ENCODE results near the gene P3H3.

Gene P3H3

GRCh38 chr12:6827982-6828780, at the start of gene P3H3:
P3H3 (plus strand) TSS chr12:6828407; CDS start chr12:6828441, 34 bp downstream.
- in situ Hi-C loops (cut with MboI; ENCODE audit: low sequenced_read_pairs) = loop anchor here (10.0 kb wide), 1 partner anchor 73 kb away; the partner anchor contains the start of gene MLF2

- in situ Hi-C loops (cut with MboI; ENCODE audit: low sequenced_read_pairs) = no loop called here
These were observed 49.3 kb upstream of the P3H3 start for GRCh38 chr12:6778574-6779550.

DNA sequence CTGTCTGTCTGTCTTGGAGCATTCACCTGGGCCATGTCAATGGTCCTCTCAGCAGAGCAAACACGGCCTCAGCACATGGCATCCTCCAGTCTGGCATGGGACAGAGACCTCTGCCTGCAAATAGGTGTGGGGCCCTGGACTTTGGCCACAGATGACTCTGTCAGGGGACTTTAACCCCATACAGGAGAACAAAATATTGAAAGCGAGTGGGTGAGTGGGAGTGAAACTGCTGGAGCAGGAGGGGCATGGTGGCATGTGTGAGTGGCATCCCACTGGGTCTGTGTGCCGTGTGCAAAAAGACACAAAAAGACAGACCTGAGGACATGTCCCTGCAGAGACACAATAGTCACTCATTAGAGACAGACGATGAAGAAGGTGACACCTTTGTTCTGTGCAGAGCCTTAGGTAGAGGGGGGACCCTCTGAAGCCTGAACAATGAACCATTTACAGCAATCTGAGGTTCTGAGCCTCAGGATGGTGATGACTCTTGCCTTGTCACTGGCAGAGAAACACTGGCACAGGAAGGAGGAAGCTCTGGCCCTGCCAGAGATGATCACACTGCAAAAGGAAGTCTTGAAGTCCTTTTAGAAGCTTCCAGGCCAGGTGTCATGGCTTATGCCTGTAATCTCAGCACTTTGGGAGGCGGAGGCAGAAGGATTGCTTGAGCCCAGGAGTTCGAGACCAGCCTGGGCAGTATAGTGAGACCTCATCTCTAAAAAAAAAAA, 48.3 kb upstream of the P3H3 start:
- in situ Hi-C loops (cut with MboI; ENCODE audit: low sequenced_read_pairs) = no loop called here

DNA sequence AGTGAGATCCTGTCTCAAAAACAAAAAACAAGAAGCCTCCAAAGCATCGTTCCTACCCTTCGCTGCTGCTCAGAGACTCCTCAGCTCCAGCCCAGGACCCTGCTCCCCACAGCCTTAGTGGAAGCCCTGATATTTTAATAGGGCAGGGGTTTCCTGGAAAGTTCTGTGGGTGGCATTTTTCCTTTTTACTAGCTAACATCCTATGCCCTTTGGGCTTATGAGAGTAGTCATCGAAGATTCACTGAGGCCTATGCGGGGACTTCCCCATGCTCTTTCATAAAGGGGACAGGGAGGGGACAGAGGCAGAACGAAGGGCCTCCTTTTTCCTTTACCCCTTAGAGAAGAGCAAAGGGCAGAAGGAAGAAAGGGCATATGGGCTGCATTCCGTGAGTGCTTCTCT, 47.6 kb upstream of the P3H3 start:
- in situ Hi-C loops (cut with MboI; ENCODE audit: low sequenced_read_pairs) = no loop called here

DNA sequence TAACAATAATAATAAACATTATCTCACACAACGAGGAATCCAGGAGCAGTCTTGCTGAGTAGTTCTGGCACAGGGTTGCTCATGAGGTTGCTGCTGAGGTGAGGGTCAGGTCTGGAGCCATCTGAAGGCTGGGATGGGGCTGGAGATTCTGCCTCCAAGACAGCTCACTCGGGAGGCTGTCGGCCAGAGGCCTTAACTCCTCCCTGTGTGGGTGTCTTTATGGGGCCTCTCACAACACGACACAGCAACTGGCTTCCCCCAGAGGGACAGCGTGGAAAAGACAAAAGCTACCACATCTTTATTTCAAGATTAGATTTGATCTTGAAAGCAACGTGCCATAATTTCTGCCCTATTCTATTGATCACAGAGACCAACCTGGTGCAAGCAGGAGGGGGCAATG, 46.1 kb upstream of the P3H3 start:
- in situ Hi-C loops (cut with MboI; ENCODE audit: low sequenced_read_pairs) = no loop called here

DNA sequence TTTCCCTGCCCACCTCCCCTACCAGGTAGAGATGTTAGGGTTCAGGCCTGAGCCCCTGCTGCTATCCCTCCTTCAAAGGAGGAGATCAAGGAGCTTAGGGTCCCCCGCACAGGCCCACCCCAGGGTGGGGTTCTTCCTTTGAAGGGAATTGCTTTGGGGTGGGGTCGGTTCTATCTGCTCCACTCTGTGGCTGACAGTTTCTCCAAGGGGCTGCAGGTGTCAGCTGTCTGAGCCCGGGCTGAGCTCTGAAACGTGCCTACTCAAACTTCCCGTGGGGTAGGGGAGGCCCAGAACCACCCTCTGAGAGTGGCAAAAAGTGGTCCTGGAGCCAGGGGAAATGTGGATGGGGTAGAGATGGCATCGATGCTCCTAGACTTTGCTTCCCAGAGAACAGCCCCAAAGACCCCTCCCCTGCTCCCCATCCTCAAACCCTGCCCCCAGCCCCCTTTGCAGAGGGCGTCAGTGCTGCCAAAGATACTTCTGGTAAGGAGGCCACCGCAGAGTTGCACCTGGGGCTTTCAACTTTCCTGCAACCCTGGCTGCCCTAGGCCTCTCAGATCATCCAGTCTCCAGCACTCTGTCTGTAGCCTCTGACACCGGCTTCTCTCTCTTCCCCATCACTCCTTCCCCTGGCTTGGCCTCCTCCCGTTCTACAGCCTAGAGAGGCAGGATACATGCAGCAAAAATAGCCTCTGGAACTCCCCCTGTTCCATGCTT, 45.2 kb upstream of the P3H3 start:
- in situ Hi-C loops (cut with MboI; ENCODE audit: low sequenced_read_pairs) = no loop called here

- in situ Hi-C loops (cut with MboI; ENCODE audit: low sequenced_read_pairs) = no loop called here
These were observed 44.4 kb upstream of the P3H3 start for GRCh38 chr12:6783828-6784227.

GRCh38 chr12:6784296-6784695, 43.9 kb upstream of the P3H3 start:
- in situ Hi-C loops (cut with MboI; ENCODE audit: low sequenced_read_pairs) = no loop called here

DNA sequence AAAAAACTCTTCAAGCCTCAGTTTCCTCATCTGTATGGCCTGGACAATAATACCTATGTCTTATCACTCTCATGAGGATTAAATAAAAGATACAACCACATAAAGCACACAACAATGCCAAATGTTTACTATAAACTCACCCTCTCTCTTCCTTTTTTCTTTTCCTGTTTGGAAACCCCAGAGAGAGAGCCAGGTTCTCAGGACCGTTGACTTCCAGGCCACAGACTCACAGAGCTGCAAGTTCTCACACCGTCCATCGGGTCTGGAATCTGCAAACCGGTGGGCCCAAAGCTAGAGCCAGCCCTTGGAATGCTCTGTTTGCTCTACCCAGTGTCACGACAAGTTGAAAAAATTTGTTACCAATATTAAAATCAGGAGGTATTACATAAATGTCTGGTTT, 43.4 kb upstream of the P3H3 start:
- in situ Hi-C loops (cut with MboI; ENCODE audit: low sequenced_read_pairs) = no loop called here

GRCh38 chr12:6786416-6787094, 41.7 kb upstream of the P3H3 start:
- in situ Hi-C loops (cut with MboI; ENCODE audit: low sequenced_read_pairs) = no loop called here

DNA sequence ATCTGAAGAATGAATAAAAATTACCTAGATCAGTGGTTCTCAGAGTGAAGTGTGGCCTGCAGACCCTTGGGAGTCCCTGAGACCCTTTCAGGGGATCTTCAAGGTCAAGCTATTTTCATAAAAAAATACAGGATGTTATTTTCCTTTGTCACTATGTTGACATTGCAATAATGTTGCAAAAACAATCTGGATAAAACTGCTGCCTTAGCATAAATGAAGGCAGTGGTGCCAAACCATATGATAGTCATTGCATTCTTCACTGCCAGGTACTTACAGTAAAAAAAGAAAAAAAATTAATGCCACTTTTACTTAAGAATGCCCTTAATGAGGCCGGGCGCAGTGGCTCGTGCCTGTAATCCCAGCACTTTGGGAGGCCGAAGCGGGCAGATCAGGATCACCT, 40.9 kb upstream of the P3H3 start:
- in situ Hi-C loops (cut with MboI; ENCODE audit: low sequenced_read_pairs) = no loop called here

DNA sequence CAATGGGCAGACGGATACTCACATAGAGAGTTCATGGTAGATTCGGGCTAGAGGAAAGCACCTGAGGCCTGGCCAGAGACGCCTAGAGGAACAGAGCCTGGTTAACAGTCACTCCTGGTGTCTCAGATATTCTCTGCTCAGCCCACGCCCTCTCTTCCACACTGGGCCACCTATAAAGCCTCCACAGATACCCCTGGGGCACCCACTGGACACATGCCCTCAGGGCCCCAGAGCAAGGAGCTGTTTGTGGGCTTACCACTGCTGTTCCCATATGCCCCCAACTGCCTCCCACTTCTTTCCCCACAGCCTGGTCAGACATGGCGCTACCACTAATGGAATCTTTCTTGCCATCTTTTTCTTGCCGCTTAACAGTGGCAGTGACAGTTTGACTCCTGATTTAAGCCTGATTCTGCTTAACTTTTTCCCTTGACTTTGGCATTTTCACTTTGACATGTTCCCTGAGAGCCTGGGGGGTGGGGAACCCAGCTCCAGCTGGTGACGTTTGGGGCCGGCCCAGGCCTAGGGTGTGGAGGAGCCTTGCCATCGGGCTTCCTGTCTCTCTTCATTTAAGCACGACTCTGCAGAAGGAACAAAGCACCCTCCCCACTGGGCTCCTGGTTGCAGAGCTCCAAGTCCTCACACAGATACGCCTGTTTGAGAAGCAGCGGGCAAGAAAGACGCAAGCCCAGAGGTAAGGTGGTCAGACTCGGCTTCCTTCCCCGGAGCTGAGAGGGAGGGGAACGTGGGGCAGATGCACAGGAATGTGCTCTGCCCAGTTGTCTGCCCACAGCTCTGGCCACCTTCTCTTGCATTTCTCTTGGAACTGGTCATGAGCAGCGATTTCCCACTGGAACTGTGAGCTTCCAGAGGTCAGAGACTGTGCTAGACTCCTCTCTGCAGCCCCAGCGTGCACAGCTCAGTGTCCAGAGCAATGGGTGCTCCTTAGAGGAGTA, 39.0 kb upstream of the P3H3 start, which contains the start of gene CD4:
Gene CD4, plus strand, starts transcription at position 557 of the 953 bp plus-strand sequence. CDS start 10,611 bp downstream, outside the sequence.
- in situ Hi-C loops (cut with MboI; ENCODE audit: low sequenced_read_pairs) = no loop called here

DNA sequence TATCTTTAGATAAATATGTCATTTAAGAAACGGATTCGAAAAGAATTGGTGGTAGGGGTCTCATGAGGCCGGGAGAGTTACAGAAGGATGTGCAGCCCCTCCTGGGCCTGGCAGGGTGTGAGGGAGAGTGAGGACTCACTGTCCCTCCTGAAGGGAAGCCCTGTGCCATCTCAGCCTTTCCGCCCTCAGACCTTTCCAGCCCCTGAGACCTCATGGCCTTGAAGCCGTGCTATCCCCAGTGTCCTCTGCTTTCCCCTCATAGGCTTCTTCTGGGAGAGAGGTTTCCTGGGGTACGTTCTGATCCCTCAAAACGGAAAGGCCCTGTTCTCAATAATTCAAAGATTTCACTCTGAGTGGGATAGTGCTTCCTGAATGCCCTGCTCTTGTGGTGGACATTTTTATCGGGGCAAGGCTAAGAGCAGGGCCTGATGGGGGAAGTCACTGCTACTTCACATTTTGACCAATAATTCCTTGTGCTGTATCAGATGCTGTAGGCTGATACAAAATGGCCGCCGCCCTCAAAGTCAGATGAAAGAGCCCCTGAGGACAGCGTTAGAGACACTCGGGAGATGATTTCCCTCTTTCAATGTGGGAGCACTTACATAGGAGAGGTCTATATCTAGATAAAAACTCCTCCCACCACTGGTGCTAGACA, 37.6 kb upstream of the P3H3 start:
- in situ Hi-C loops (cut with MboI; ENCODE audit: low sequenced_read_pairs) = no loop called here

DNA sequence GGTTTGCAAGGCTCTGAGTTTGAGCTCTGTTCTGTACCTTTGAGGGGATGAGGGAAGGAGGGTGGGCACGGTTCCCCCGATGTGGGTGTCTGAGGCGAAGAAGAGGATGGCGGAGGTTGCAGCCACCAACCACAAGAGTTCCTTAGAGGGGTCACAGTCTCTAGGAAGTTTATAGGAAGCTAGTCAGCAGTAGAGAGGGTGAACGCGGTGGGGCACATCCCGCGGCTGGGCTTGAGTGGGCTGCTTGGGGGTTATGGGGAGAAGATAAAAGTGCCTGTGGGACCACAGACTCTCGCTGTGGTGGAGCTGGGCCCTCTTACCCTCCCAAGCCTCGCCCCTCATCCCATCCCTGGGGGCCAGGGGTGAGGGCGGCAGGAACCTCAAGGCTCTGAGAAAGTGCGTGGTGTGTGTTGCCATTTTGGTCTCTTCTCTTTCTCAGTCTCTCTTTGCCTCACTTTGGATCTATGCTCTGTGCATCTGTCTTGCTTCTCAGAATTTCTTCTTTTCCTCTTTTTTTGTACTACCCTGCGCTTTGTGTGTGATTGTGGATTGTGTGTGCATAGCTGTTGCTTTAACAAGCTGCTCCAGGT, 36.2 kb upstream of the P3H3 start:
- in situ Hi-C loops (cut with MboI; ENCODE audit: low sequenced_read_pairs) = no loop called here

- in situ Hi-C loops (cut with MboI; ENCODE audit: low sequenced_read_pairs) = no loop called here
These were observed 35.5 kb upstream of the P3H3 start for GRCh38 chr12:6792522-6793201.

DNA sequence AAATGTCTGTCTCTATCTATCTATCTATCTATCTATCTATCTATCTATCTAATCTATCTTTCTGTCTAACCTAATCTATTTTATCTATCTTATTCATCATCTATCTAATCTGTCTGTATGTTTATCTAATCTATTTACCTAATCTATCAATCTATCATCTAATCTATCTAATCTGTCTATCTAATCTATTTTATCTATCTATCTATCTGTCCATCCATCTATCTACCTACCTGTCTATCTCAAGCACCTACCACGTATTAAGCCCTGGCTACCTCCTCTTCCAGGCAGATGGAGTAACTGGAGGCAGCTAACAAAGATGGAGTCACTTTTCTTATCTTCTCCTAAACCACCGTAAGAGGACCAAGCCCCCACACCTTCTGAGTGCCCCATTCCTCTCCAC, 33.1 kb upstream of the P3H3 start:
- in situ Hi-C loops (cut with MboI; ENCODE audit: low sequenced_read_pairs) = no loop called here

DNA sequence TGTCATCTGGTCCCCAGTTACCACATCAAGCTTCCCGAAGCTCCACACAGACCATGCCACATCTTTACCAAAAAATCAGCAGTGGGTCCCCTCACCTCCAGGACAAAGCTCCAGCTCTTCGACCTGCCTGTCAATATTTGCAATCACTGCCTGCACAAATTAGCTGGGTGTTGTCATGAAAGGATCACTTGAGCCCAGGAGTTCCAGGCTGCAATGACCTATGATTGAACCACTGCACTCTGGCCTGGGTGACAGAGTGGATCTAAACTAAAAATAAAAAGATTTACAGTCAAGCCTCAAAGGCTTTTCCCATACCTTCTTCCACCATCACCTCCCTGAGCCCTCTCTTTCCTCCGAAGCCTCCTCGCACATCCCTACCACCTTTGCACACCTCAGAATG, 31.6 kb upstream of the P3H3 start:
- in situ Hi-C loops (cut with MboI; ENCODE audit: low sequenced_read_pairs) = no loop called here
